GM18868 (cell line): Measurements from ENCODE around the gene CARD19.
A peak's percentile ranks its signal among the peaks of the same experiment; 100 is the strongest.

Experiments used
- ATAC-seq: cut with Tn5 transposase; IDR thresholded peaks from one replicate; pipeline ENCODE4 v1.9.1; 2021; ENCODE audit warnings: mild to moderate bottlenecking, moderate library complexity; ENCODE audit not compliant: unreplicated experiment

CARD19 gene

GRCh38 chr9:93096131-93096802 lies at the start of gene CARD19:
Gene CARD19 (plus strand): TSS chr9:93096217. CDS start chr9:93096346, 129 bp downstream.
- ATAC-seq, result no peak

GRCh38 chr9:93048566-93049448 lies 47.2 kb upstream of the CARD19 start:
- ATAC-seq, result no peak

- ATAC-seq, result no peak
Measured at GRCh38 chr9:93049491-93049890, 46.5 kb upstream of the CARD19 start.

GRCh38 chr9:93050231-93050630 lies 45.8 kb upstream of the CARD19 start:
- ATAC-seq, result no peak

GRCh38 chr9:93051680-93052089 lies 44.3 kb upstream of the CARD19 start:
- ATAC-seq, result no peak

GRCh38 chr9:93052791-93053540 lies 43.1 kb upstream of the CARD19 start:
- no peak for ATAC-seq

- ATAC-seq, result no peak
Measured at GRCh38 chr9:93053781-93054331, 42.2 kb upstream of the CARD19 start.

- no peak for ATAC-seq
Measured at GRCh38 chr9:93054758-93055704, 41.0 kb upstream of the CARD19 start.

GRCh38 chr9:93057042-93057702 lies 38.8 kb upstream of the CARD19 start:
- no peak for ATAC-seq

GRCh38 chr9:93057703-93058354 lies 38.2 kb upstream of the CARD19 start:
- ATAC-seq, result peak; percentile 21

GRCh38 chr9:93058355-93059010 lies 37.5 kb upstream of the CARD19 start, which contains the start of gene SUSD3:
Gene SUSD3 (plus strand): TSS chr9:93058701. CDS start chr9:93058743, 42 bp downstream.
- peak; percentile 52 for ATAC-seq

- no peak for ATAC-seq
Measured at GRCh38 chr9:93059011-93059714, 36.9 kb upstream of the CARD19 start.

- ATAC-seq, result no peak
Measured at GRCh38 chr9:93059715-93060578, 36.1 kb upstream of the CARD19 start.

GRCh38 chr9:93060746-93061259 lies 35.2 kb upstream of the CARD19 start:
- no peak for ATAC-seq

- no peak for ATAC-seq
Measured at GRCh38 chr9:93061260-93061751, 34.7 kb upstream of the CARD19 start.
